Colonic mucosa (tissue), 4 donors: ENCODE results near the gene FIGLA. TPM values are rescaled to one million over a fixed set of nuclear protein-coding genes. Genes with fewer than 3 reads are reported as not detected.

Experiments used
- DNase-seq: peaks from one replicate; pipeline ENCODE4 v3.0.0-alpha.2; 2020
- H3K27ac ChIP-seq: fragments of 200-600 bp; one replicate; pipeline ENCODE4 v1.8.0; 2021
- H3K27me3 ChIP-seq: fragments of 200-600 bp; one replicate; pipeline ENCODE4 v1.8.0; 2021
- H3K36me3 ChIP-seq: fragments of 200-600 bp; one replicate; pipeline ENCODE4 v1.8.0; 2021
- H3K4me1 ChIP-seq: fragments of 200-600 bp; one replicate; pipeline ENCODE4 v1.8.0; 2021; ENCODE audit warnings: mild to moderate bottlenecking
- H3K4me3 ChIP-seq: fragments of 200-600 bp; one replicate; pipeline ENCODE4 v1.8.0; 2021
- H3K9ac ChIP-seq, 2 donors: one replicate each; pipeline ENCODE4 v1.7.0; 2013; ENCODE audit warnings: control low read depth in 2 of 2, low read depth in 2 of 2, low read length in 2 of 2
- H3K9me3 ChIP-seq: fragments of 200-600 bp; one replicate; pipeline ENCODE4 v1.8.0; 2021
- CTCF ChIP-seq: fragments of 200-600 bp; IDR thresholded peaks from one replicate; pipeline ENCODE4 v1.8.0; 2022; ENCODE audit warnings: antibody characterized with exemption, mild to moderate bottlenecking
- intact Hi-C: fragments of 100-400 bp; cut with DNase I; formaldehyde crosslinking; loops from one replicate; pipeline ENCODE4 v1.14.1; 2022
- total RNA-seq, 2 donors: library from RNA; stranded (reverse); fragmentation: NEBNext Ultra II Directional in 1 of 2; extraction: Animal tissue kit (Norgen Biotek cat#: 25700) in 1 of 2; gene quantifications; one replicate each; pipeline ENCODE4 v1.2.1, GENCODE V29; 2021
- donor health status: healthy.
- donor health status: DM: no; HTN: no; CAD: no.
- donor health status: DM: no; HTN: no; CAD: no.

FIGLA gene
- total RNA-seq, 2 donors from 2014 or later, result not detected

GRCh38 chr2:70748002-70748784, 42.2 kb downstream of the FIGLA start:
- Histone ChIP-seq H3K9ac (no peak overlapping the region), H3K27me3 (no peaks in the 10 kb centered on the region), H3K36me3 (no peaks in the 10 kb centered on the region), H3K4me1 (no peaks in the 10 kb centered on the region), H3K4me3 (no peak overlapping the region), H3K9me3 (no peaks in the 10 kb centered on the region), H3K27ac (no peak overlapping the region)
- intact Hi-C loops, result no loop called here
- no peak for TF ChIP-seq CTCF
- no peak for DNase-seq

GRCh38 chr2:70747284-70747683, 43.2 kb downstream of the FIGLA start:
- no peak overlapping the region for H3K9ac ChIP-seq
- DNase-seq, result no peak
- no peak overlapping the region for H3K4me3 ChIP-seq
- no peaks in the 10 kb centered on the region for H3K27me3 ChIP-seq
- no peaks in the 10 kb centered on the region for H3K9me3 ChIP-seq
- no peaks in the 10 kb centered on the region for H3K4me1 ChIP-seq
- no peak overlapping the region for H3K27ac ChIP-seq
- H3K36me3 ChIP-seq, result no peaks in the 10 kb centered on the region
- no peak for TF ChIP-seq CTCF
- intact Hi-C loops, result no loop called here

DNA sequence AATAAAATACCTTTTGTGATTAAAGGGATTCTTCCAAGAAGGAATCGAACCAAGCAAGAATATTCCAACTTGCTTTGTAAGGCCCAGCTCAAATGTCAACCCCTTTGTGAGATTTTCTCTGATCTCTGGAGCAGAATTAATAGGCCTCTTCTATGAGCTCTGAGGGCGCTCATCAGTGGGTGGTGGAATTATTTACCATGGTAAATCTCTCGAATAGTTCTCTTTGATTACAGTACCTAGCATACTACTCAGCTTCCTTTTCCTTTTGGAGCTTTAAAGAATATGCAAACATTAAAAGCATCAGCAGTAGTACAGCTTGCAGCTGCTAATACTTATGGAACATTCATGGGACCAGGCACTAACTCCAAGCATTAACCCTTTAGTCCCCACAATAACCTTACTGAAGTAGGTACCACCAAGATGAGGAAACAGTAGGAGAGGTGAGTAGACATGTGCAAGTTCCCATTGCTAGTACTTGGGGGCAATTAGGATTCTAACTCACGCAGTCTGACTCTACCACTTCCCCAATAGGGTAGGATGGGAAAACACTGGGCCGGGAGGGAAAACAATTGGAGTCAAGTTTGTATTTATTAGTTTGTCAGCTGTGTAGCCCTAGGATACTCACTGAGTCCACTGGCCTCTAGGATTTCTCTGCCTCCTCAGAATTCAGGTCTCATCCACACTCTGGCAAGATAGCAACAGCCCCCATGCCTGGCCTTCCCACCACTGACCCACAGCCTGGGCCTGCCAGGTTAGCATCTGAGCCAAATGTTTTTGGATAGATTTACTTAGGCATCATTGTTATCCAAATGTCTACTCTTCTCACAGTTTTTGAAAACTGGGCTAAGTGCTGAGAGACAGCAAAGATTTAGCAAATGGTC, 44.1 kb downstream of the FIGLA start:
- Histone ChIP-seq H3K27me3 (no peaks in the 10 kb centered on the region), H3K9me3 (no peaks in the 10 kb centered on the region), H3K36me3 (no peaks in the 10 kb centered on the region), H3K27ac (no peak overlapping the region), H3K4me1 (no peaks in the 10 kb centered on the region), H3K4me3 (no peak overlapping the region), H3K9ac (no peak overlapping the region)
- DNase-seq, result no peak
- intact Hi-C loops, result no loop called here
- TF ChIP-seq CTCF, result no peak

GRCh38 chr2:70745276-70745825, 45.1 kb downstream of the FIGLA start:
- intact Hi-C loops, result no loop called here
- no peaks in the 10 kb centered on the region for H3K4me1 ChIP-seq

More at GRCh38 chr2:70745276-70745825, 45.1 kb downstream of the FIGLA start:
- H3K9me3 ChIP-seq, result no peaks in the 10 kb centered on the region
- H3K9ac ChIP-seq, result no peak overlapping the region
- no peaks in the 10 kb centered on the region for H3K36me3 ChIP-seq
- no peak overlapping the region for H3K27ac ChIP-seq
- H3K4me3 ChIP-seq, result no peak overlapping the region
- DNase-seq, result no peak
- TF ChIP-seq CTCF, result no peak
- no peaks in the 10 kb centered on the region for H3K27me3 ChIP-seq
